AG09319 (cell line): ENCODE measurements around the gene PREX1.

Source experiments
- DNase-seq: peaks from one replicate; pipeline ENCODE4 v3.0.0-alpha.2; 2010; ENCODE audit warnings: low read depth; ENCODE audit errors: extremely low read depth
- CTCF ChIP-seq: IDR thresholded peaks from 2 replicates; pipeline ENCODE4 v1.5.1; 2011; ENCODE audit warnings: low read depth, mild to moderate bottlenecking, inconsistent platforms, low read length, moderate library complexity

PREX1 gene

GRCh38 chr20:48642105-48642880 is 185.5 kb downstream of the PREX1 start:
- no peak for TF ChIP-seq CTCF
- DNase-seq = no peak

GRCh38 chr20:48640871-48641270 is 186.9 kb downstream of the PREX1 start:
- TF ChIP-seq CTCF = no peak
- DNase-seq = no peak

- TF ChIP-seq CTCF = no peak
- no peak for DNase-seq
Measured at GRCh38 chr20:48639899-48640298, 187.9 kb downstream of the PREX1 start.

GRCh38 chr20:48638546-48638945 is 189.3 kb downstream of the PREX1 start:
- no peak for DNase-seq
- TF ChIP-seq CTCF = no peak

- DNase-seq = no peak
- no peak for TF ChIP-seq CTCF
Measured at GRCh38 chr20:48637461-48637860, 190.3 kb downstream of the PREX1 start.

GRCh38 chr20:48636301-48636700 is 191.5 kb downstream of the PREX1 start:
- TF ChIP-seq CTCF = no peak

GRCh38 chr20:48635791-48636267 is 192.0 kb downstream of the PREX1 start:
- DNase-seq = no peak
- TF ChIP-seq CTCF = peak; percentile 90

More at GRCh38 chr20:48636301-48636700, 191.5 kb downstream of the PREX1 start:
- DNase-seq = no peak
